HepG2 (cell line): ENCODE data around the gene JMJD6. TPM values are rescaled to one million over a fixed set of nuclear protein-coding genes. Genes with fewer than 3 reads are reported as not detected.

ENCODE experiments used
- ATAC-seq: fragments of 200-7000 bp; cut with Tn5 transposase; 3 replicates; pipeline ENCODE4 v1.9.1; 2020; ENCODE audit warnings: mild to moderate bottlenecking, moderate library complexity
- BruUV-seq: library from RNA; stranded (reverse); fragments of 400-500 nt; replicated peaks from 2 replicates; lab custom pipeline; 2021; lab: Mats Ljungman, UMichigan
- CTCF ChIA-PET: fragments of 300-600 bp; formaldehyde crosslinking; extraction: SDS; loops from one replicate; lab custom pipeline; 2021; ENCODE audit warnings: low total read pairs, inconsistent platforms, low intra/inter-chr PET ratio; lab: Yijun Ruan, JAX
- POLR2A ChIA-PET: fragments of 350-600 bp; sonication (Branson Sonifier 250); formaldehyde crosslinking; loops from one replicate; lab custom pipeline; 2020; ENCODE audit warnings: antibody characterized with exemption, inconsistent platforms; lab: Yijun Ruan, JAX
- DNase-seq: peaks from one replicate; pipeline ENCODE4 v3.0.0-alpha.2; 2015; ENCODE audit warnings: low spot score
- FAIRE-seq: peaks from 3 replicates; lab custom pipeline; 2011; peaks lifted over from hg19 to GRCh38; lab: Jason Lieb, UNC
- H2AFZ ChIP-seq: one replicate; pipeline ENCODE4 v1.6.1; 2011; ENCODE audit warnings: low read length, inconsistent platforms
- H3K27ac ChIP-seq: fragments of 300-600 bp; 3 replicates; pipeline ENCODE4 v1.8.0; 2011; ENCODE audit warnings: mixed run types, mild to moderate bottlenecking, mixed read lengths, low read length, inconsistent platforms; ENCODE audit not compliant: insufficient read depth; ENCODE audit errors: extremely low read length
- H3K27me3 ChIP-seq, 2 experiments: fragments of 200-600 bp in 1 of 2; 2 replicates in 1 of 2; 3 replicates in 1 of 2; pipeline versions ENCODE4 v1.6.0 to v1.8.0; 2011; ENCODE audit warnings: low read length in 2 of 2, mild to moderate bottlenecking in 2 of 2, moderate library complexity in 2 of 2, inconsistent platforms in 1 of 2; ENCODE audit not compliant: insufficient read depth in 2 of 2, control insufficient read depth in 1 of 2
- H3K36me3 ChIP-seq, 2 experiments: fragments of 200-600 bp in 1 of 2; replicated peaks in 1 of 2; 2 replicates in 1 of 2; 3 replicates in 1 of 2; pipeline versions ENCODE4 v1.5.1 to v1.8.0; 2011; ENCODE audit warnings: low read length in 2 of 2, inconsistent platforms in 1 of 2; ENCODE audit not compliant: insufficient read depth in 2 of 2, control insufficient read depth in 1 of 2
- H3K4me1 ChIP-seq: 2 replicates; pipeline ENCODE4 v1.5.1; 2012; ENCODE audit warnings: low read length, inconsistent platforms; ENCODE audit not compliant: insufficient read depth
- H3K4me2 ChIP-seq: 2 replicates; pipeline ENCODE4 v1.6.0; 2011; ENCODE audit warnings: low read depth, low read length, inconsistent platforms
- H3K4me3 ChIP-seq, 3 experiments: fragments of 200-600 bp in 1 of 3; sonication (generic), shearing (Covaris generic) in 1 of 3; replicated peaks in 1 of 3; 2 replicates each; pipeline ENCODE4 v1.5.1; 2011 to 2016; ENCODE audit warnings: low read length in 3 of 3, inconsistent platforms in 2 of 3, low read depth in 2 of 3, mild to moderate bottlenecking in 2 of 3, control low read depth in 1 of 3, mixed read lengths in 1 of 3; ENCODE audit not compliant: insufficient read depth in 1 of 3
- H3K79me2 ChIP-seq: one replicate; pipeline ENCODE4 v1.6.1; 2011; ENCODE audit warnings: low read length, inconsistent platforms; ENCODE audit not compliant: insufficient read depth
- H3K9ac ChIP-seq: 2 replicates; pipeline ENCODE4 v1.6.0; 2011; ENCODE audit warnings: mild to moderate bottlenecking, low read depth, low read length, inconsistent platforms; ENCODE audit not compliant: insufficient read depth
- H3K9me3 ChIP-seq: 2 replicates; pipeline ENCODE4 v1.5.1; 2012; ENCODE audit warnings: mild to moderate bottlenecking, low read length
- H4K20me1 ChIP-seq: 2 replicates; pipeline ENCODE4 v1.6.0; 2011; ENCODE audit warnings: inconsistent platforms, mild to moderate bottlenecking, low read length, moderate library complexity; ENCODE audit not compliant: insufficient read depth
- EHMT2 ChIP-seq: fragments of 200-600 bp; sonication (generic); IDR thresholded peaks from 2 replicates; pipeline ENCODE4 v1.7.0; 2017; ENCODE audit warnings: antibody characterized with exemption, low read depth, low read length, borderline replicate concordance
- KDM6A ChIP-seq: IDR thresholded peaks from 2 replicates; pipeline ENCODE4 v1.6.1; 2016; ENCODE audit warnings: low read depth
- MAFK ChIP-seq, 2 experiments: IDR thresholded peaks in 1 of 2; conservative IDR thresholded peaks in 1 of 2; 2 replicates each; pipeline ENCODE4 v1.6.1; 2011; ENCODE audit warnings: improper control_type of control experiment in 2 of 2, low read length in 2 of 2
- MED1 ChIP-seq: sonication (generic); formaldehyde crosslinking; IDR thresholded peaks from 2 replicates; pipeline ENCODE4 v1.4.0; 2020; ENCODE audit warnings: missing genetic modification reagents
- PHF20 ChIP-seq: sonication (generic); formaldehyde crosslinking; IDR thresholded peaks from 2 replicates; pipeline ENCODE4 v1.5.0; 2020; ENCODE audit warnings: mild to moderate bottlenecking, missing genetic modification reagents
- POGZ ChIP-seq: sonication (generic); formaldehyde crosslinking; IDR thresholded peaks from 2 replicates; pipeline ENCODE4 v1.4.0; 2020; ENCODE audit warnings: mild to moderate bottlenecking, missing genetic modification reagents
- ZNF563 ChIP-seq: sonication (generic); formaldehyde crosslinking; IDR thresholded peaks from 2 replicates; pipeline ENCODE4 v1.8.0; 2022; ENCODE audit warnings: mild to moderate bottlenecking, moderate library complexity, missing genetic modification reagents
- WGBS: methylation state at CpG from one replicate; pipeline ENCODE4 v1.1.6; 2017; ENCODE audit warnings: low lambda C conversion rate; 5-methylcytosine and 5-hydroxymethylcytosine counted together
- in situ Hi-C: cut with HindIII; loops from 2 replicates; pipeline ENCODE4 v1.10.0; 2017; ENCODE audit warnings: low pct_unique_long_range_greater_than_20kb; ENCODE audit not compliant: extremely low pct_ligation_motif_present
- intact Hi-C: fragments of 100-400 bp; cut with micrococcal nuclease; formaldehyde crosslinking; loops from one replicate; pipeline ENCODE4 v1.10.0; 2022; ENCODE audit not compliant: unreplicated experiment
- polyA plus RNA-seq, 8 experiments: library from polyadenylated mRNA; depleted of rRNA in 3 of 8; stranded (reverse) in 7 of 8; unstranded in 1 of 8; fragments of >200 nt; fragmentation: Illumina TruSeq in 4 of 8; extraction: Trizol in 4 of 8; gene quantifications; 2 replicates each; pipeline versions ENCODE4 v1.2.1 to v1.2.3, GENCODE V29; 2011 to 2016; ENCODE audit warnings: low read depth in 4 of 8, missing spikeins in 1 of 8, mixed read lengths in 1 of 8; ENCODE audit not compliant: insufficient read depth in 1 of 8
- total RNA-seq, 5 experiments: library from RNA; depleted of rRNA; stranded (reverse); fragments of >200 nt; fragmentation: Illumina TruSeq; extraction: Trizol; gene quantifications; 2 replicates each; pipeline ENCODE4 v1.2.3, GENCODE V29; 2016; ENCODE audit warnings: low read depth in 1 of 5
- TF ChIP-seq, protein P1 (sequence below): sonication (generic); formaldehyde crosslinking; IDR thresholded peaks from 2 replicates; pipeline ENCODE4 v1.5.1; 2020; ENCODE audit warnings: mild to moderate bottlenecking, moderate library complexity, missing genetic modification reagents
- TF ChIP-seq, protein P2 (sequence below): IDR thresholded peaks from 2 replicates; pipeline ENCODE4 v1.6.1; 2016
- TF ChIP-seq, protein P3 (sequence below): sonication (generic); formaldehyde crosslinking; IDR thresholded peaks from 2 replicates; pipeline ENCODE4 v1.9.0; 2021; ENCODE audit warnings: missing genetic modification reagents, borderline replicate concordance

JMJD6 gene
- total and polyA plus RNA-seq, 2 of the 13 experiments (the other 11 are each of a cell fraction or from before 2014, with no cell fraction given), result 33.6 to 41.0 TPM

DNA sequence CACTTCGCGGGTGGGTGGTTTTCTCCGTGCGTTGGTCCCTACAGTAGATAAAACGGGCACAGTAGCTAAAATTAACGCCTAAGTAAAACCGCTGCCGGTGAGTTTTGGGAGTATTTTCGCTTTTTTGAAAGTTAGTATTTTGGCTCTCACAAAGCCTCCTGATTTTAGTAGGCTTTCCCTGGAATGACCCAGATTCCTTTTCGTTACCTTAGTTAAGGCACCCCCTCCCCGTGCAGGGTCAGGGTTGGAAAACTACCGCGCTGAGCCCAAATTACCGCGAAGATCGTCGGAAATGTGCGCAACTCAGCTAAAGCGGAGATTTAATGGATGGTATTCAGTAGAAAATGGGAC, 54.5 kb downstream of the JMJD6 start (continued):
- TF ChIP-seq ZNF563 (CRISPR knock-in tag) (peak; percentile 7; the same call in 1 of the 2 replicates), MED1 (0 out of 2 replicates have a peak, but pooled peaks have one; percentile 12)

DNA sequence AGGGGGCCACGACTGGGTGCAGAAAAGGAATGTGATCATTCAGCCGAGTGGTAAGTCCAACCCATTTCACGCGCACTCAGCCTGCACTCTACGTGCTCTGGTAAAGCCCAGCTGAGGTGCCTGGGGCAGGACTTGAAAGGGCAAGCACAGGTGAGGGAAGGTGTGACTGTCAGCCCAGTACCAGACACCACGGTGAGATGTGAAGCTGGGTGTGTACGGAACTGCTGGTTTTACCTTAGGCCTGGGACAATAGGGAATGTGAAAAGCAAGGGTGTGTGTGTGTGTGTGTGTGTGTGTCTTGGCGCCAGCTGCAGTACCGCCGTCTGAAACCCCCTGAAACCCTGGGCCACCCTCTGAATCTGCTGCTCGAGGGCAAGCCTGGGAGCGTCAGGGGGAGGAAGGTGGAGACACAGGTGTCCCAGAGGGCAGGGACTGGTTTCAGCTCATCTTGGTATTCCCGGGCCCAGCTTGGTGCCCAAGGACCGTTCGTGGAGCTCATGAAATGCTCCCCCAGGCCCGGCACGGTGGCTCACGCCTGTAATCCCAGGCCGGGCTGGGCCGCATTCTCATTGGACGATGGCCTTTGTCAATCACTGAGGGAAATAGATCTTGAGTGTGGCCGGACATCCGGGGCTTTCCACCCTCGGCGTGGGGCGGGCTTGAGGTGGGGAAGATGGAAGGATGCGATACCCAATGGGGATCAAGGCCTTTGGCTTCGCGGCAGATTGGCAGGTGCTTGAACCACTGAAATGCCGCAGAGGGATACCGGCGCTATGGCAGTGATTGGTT, 55.1 kb downstream of the JMJD6 start:
- FAIRE-seq (peak; percentile 99), DNase-seq (peak; percentile 100), ATAC-seq (peak; percentile 93)
- Histone ChIP-seq H3K36me3 (no peaks in the 10 kb centered on the region), H4K20me1 (no peaks in the 10 kb centered on the region), H3K9me3 (no peaks in the 10 kb centered on the region), H3K4me2 (peak overlapping the region; percentile 95), H3K79me2 (no peaks in the 10 kb centered on the region), H3K27ac (peak overlapping the region; percentile 83), H3K9ac (peak overlapping the region; percentile 82), H3K4me1 (peaks cover 54% of the 10 kb centered on the region), H2AFZ (peak overlapping the region; percentile 30), H3K27me3 (no peaks in the 10 kb centered on the region; a peak in 1 of 5 replicates), H3K4me3 (peak overlapping the region; percentile 66 to 83 (median 80))
- ChIA-PET CTCF (no interaction called here), POLR2A (interaction anchor here (0.5 to 3.2 kb wide), 46 partner anchors 9 to 642 kb away, joined by 3 to 30 read pairs (median 5); partner anchors contain the start of genes JMJD6, METTL23, MFSD11 and RHBDF2)
- 0% methylated on average over 23 of the region's 32 CpGs for WGBS
- intact Hi-C loops (loop anchor here (5.0 kb wide), 1 partner anchor 149 kb away; no protein-coding TSS in a partner anchor), in situ Hi-C loops (no loop called here)
- TSS peak; percentile 86 for BruUV-seq
- TF ChIP-seq MAFK (conservative IDR thresholded peaks at IDR 0.05 in 1 of 2, IDR thresholded peaks at IDR 0.05 in 1 of 2; ENCODE audit: low read length in 2 of 2), result peak in 1 of 2 experiments; percentile 26; a peak in 1 of 4 replicates
- peak; percentile 30; the same call in 1 of the 2 replicates for TF ChIP-seq KDM6A (CRISPR knock-in tag)
- TF ChIP-seq, protein P1, sequence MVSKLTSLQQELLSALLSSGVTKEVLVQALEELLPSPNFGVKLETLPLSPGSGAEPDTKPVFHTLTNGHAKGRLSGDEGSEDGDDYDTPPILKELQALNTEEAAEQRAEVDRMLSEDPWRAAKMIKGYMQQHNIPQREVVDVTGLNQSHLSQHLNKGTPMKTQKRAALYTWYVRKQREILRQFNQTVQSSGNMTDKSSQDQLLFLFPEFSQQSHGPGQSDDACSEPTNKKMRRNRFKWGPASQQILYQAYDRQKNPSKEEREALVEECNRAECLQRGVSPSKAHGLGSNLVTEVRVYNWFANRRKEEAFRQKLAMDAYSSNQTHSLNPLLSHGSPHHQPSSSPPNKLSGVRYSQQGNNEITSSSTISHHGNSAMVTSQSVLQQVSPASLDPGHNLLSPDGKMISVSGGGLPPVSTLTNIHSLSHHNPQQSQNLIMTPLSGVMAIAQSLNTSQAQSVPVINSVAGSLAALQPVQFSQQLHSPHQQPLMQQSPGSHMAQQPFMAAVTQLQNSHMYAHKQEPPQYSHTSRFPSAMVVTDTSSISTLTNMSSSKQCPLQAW, result peak; percentile 90
- no peak for TF ChIP-seq EHMT2
- TF ChIP-seq, protein P2, sequence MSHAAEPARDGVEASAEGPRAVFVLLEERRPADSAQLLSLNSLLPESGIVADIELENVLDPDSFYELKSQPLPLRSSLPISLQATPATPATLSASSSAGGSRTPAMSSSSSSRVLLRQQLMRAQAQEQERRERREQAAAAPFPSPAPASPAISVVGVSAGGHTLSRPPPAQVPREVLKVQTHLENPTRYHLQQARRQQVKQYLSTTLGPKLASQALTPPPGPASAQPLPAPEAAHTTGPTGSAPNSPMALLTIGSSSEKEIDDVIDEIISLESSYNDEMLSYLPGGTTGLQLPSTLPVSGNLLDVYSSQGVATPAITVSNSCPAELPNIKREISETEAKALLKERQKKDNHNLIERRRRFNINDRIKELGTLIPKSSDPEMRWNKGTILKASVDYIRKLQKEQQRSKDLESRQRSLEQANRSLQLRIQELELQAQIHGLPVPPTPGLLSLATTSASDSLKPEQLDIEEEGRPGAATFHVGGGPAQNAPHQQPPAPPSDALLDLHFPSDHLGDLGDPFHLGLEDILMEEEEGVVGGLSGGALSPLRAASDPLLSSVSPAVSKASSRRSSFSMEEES, result no peak; the same call in 1 of the 2 replicates
- peak; percentile 65; the same call in 1 of the 2 replicates for TF ChIP-seq PHF20 (CRISPR knock-in tag)
- TF ChIP-seq, protein P3, sequence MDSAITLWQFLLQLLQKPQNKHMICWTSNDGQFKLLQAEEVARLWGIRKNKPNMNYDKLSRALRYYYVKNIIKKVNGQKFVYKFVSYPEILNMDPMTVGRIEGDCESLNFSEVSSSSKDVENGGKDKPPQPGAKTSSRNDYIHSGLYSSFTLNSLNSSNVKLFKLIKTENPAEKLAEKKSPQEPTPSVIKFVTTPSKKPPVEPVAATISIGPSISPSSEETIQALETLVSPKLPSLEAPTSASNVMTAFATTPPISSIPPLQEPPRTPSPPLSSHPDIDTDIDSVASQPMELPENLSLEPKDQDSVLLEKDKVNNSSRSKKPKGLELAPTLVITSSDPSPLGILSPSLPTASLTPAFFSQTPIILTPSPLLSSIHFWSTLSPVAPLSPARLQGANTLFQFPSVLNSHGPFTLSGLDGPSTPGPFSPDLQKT (CRISPR knock-in tag), result no peak
- TF ChIP-seq POGZ (CRISPR knock-in tag), result no peak; the same call in 1 of the 2 replicates
